Raji (cell line): ENCODE results near the gene SLC1A4.

ENCODE experiments used
- POLR2A ChIP-seq: IDR thresholded peaks from 2 replicates; pipeline ENCODE4 v1.6.1; 2011; ENCODE audit warnings: low read depth, low read length, control low read depth; ENCODE audit not compliant: insufficient read depth

The SLC1A4 gene

DNA sequence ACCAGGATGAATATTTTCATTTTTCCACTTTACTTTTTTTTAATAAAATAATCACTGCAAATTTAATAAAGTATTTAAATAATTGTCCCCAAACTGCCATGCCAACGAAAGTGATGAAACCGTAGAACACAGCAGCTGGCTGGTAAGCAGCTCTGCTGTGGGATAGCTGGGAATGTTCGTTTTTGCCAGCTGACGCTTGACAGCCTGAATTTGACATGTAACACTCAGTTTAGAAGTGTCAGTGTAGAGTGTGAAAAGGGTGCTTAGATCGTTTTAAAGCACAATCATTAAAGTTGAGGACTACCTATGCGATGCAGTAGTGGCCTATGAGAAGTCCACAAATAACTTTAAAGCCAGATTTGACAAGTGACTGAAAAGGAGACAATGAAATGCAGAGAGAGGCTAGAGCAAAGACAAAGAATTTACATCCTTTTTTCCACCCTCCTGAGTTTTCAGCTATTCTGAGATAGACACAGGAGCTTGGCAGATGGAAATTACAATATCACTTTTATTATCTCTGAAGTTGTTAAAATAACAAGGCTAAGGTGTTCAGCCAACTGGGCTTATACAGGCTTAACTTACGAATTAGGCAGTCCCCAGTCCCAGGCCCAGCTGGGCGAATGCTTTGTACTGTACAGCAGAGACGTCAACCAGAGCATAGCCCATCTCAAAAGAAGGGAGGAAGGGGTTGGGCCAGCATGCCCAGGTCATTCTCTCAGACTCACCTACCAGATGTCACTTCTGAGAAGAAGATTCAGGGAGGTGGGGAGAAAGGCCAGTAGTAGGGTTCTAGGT is 31.9 kb upstream of the SLC1A4 start:
- TF ChIP-seq POLR2A, result no peak

DNA sequence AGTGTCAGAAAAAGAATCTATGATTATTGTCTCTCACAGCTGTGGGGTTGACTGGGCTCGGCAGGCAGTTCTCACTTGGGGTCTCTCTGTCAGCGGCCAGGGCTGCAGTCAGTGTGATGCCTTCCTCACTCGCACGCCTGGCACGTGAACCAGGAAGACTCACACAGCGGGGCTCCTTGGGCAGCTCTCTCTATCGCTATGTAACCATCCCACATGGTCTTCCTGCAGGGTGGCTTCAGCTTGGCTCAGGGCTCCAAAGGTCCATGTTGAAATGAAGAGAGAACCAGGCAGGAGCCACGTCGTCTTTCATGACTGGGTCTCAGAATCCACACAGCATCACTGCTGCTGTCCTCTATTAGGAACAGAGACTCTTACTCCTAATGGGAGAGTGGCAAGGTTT is 30.6 kb upstream of the SLC1A4 start:
- TF ChIP-seq POLR2A, result no peak

DNA sequence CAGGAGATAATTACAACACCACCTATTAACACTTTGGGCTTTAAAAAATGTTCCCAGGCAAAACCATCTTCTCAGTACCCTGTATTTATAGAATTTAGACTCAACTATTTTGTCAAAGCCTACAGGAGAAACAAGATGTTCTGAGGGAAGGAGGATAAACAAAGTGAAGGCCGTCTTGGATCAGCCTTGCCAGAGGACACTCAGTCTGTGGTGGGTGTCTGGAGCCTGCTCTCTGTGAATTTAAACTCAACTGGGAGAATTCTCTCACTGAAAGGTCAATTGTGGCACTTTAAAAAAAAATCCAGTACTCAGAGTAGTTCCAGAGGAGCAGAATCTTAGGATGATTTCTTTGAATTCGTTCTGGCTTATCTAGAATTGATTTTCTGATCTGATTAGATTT is 28.4 kb upstream of the SLC1A4 start:
- TF ChIP-seq POLR2A, result no peak

GRCh38 chr2:64963719-64964118 is 25.5 kb upstream of the SLC1A4 start:
- no peak for TF ChIP-seq POLR2A

DNA sequence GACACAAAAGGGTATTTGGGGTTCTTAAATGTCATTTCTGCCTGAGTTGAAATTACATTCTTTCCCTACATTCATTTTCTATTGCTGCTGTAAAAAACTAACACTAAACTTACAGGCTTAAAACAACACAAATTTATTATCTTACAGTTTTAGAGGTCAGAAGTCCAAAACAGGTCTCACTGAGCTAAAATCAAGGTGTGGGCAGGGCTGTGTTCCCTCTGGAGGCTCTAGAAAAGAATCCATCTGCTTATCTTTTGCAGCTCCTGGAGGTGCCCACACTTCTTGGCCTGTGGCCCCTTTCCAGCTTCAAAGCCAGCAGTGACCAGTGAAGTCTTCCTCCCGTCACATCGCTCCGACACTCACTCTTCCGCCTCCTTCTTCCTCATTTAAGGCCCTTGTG is 23.2 kb upstream of the SLC1A4 start:
- no peak for TF ChIP-seq POLR2A

GRCh38 chr2:64966839-64967238 is 22.4 kb upstream of the SLC1A4 start:
- TF ChIP-seq POLR2A, result no peak

- no peak for TF ChIP-seq POLR2A
These were observed 21.6 kb upstream of the SLC1A4 start for GRCh38 chr2:64967601-64968000.

DNA sequence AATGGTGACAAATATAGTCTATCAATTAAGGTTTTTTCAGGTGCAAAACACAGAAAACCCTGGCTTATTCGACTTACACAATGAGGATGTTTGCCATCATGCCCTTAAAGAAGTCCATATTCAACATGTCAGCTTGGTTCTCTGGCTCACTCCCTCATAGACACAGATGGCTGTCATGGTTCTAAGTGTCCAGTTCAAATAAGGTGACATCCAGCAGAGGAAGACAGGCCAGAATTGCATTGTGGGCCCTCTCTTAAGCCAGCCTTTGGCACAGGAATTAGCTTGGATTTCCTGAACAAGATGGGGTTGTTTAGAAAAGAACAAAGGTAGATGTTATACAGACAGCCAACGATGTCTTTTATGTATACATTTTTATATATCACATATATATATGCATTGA is 18.7 kb upstream of the SLC1A4 start:
- TF ChIP-seq POLR2A, result no peak

- no peak for TF ChIP-seq POLR2A
These were observed 16.8 kb upstream of the SLC1A4 start for GRCh38 chr2:64972426-64972825.

- TF ChIP-seq POLR2A, result no peak
These were observed 16.3 kb upstream of the SLC1A4 start for GRCh38 chr2:64972876-64973275.

DNA sequence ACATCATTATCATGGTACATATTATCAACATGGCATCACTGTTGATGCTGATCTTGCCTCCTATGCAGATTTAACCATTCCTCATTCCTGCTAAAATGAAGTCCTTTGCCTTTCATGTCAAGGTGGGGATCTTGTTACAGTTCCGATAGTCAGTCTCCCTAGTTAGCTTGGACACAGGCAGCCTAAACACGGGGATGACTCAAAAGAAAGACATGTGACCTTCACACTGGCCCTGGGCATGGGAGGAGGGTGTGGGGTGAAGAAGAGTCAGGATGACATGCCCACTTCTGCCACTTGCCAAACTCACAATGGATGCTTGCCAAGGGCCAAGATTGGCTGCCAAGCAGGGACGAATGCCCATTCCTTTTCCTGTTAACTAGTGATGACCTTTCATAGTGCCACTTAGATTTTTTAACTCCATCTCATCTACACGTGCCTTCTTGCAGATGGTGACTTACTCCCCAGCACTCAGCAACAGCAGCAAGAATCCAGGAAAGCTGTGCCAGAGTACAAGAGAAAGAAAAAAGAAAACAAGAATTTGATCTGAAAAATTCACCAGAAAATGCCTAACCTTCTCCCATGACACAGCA is 13.9 kb upstream of the SLC1A4 start:
- no peak for TF ChIP-seq POLR2A

DNA sequence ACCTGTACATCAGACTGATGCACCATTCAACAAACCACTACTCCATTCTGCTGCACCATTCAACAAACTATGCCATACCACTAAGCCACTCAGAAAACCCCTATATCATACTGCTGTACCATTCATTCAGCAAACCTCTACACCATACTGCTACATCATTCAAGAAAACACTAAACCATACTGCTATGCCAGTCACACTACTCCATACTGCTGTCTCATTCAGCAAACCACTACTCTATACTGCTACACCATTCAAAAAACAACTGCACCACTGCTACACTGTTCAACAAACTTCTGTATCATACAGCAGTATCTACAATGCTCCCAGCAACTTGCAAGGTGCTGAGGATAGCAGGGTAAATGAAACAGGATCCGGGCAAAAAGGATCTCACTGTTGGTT is 12.9 kb upstream of the SLC1A4 start:
- TF ChIP-seq POLR2A, result no peak

- TF ChIP-seq POLR2A, result no peak
These were observed 10.5 kb upstream of the SLC1A4 start for GRCh38 chr2:64978514-64979268.

DNA sequence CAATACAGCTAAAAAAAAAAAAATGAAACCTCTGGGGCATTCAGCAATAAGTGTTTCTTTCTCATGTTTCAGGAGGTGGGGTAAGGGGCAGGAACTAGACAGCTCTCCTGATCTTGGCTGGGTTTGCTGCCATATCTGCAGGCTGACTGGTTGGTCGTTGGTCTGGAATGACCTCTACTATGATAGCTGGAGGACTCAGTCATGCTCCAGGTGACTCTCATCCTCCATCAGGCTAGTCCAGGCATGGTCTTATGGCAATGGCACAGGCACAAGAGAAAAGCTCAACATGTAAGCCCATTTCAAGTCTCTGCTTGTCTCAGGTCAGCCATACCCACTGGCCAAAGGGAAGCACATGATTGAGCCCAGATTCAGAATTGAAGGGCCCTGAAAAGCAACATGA is 9.5 kb upstream of the SLC1A4 start:
- TF ChIP-seq POLR2A, result no peak

- no peak for TF ChIP-seq POLR2A
These were observed 9.0 kb upstream of the SLC1A4 start for GRCh38 chr2:64980183-64980582.

DNA sequence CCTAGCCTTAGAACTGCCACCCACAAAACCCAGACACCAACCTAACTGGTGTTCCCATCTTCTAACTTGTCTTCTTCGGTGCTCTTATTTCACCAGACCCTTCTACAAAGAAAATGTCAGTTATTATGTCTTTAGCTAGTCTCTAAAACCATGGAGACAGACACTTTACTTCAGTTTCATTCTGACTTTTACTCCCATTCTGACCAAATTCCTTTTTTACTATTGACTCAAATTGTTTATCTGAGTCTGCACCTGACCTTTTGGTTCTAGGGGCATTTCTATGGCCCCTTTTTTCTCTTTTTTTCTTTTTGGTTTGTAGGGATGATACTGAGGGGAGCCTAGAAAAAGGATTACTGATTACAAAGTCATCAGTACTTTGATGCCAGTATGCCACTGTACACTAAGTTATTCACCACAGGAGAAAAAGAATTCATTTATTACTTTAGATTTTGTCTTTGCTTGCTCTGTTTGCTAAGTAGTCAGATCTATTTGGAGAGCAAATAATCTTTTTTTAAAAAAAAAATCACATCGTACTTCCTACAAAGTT is 6.8 kb upstream of the SLC1A4 start:
- TF ChIP-seq POLR2A, result no peak

DNA sequence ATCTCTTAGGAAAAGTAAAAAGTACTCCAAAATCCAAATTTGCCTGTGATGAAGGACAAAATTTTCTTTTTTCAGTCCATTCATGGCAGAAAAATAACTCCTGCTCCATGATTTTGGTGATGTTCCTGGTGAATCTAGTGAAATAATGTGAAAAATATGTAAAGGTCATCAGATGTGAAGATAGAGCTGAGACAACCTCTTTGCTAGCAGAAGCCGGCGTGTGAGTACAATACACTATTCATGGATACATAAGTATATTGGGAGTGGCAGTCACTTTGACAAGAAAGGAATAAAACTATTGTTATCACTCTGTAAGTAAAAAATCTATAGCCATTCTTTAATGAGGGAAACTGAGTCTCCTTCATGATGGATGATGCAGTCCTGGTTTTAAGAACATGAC is 6.3 kb upstream of the SLC1A4 start:
- no peak for TF ChIP-seq POLR2A

DNA sequence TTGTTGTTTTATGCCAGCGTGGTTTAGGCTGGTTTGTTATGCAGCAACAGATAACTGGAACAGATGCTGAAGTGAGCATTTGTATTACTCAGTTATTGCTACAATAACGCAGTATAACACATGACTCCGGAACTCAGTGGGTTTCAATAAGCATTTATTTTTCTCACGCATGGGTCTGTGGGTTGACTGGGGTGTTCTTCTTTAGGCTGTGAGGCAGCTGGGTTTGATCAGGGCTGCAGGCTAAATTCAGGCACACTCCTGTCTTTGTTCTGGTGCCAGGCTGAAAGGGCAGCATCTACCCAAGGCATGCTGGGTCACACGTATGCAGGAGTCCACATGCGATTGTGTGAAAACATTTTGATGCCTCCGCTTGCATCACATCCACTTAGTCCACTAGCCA is 3.8 kb upstream of the SLC1A4 start:
- no peak for TF ChIP-seq POLR2A
